IMR-90 (cell line): ENCODE data around the gene HDAC7. TPM values are rescaled to one million over a fixed set of nuclear protein-coding genes. Genes with fewer than 3 reads are reported as not detected.

Experiments used
- ATAC-seq: fragments of 200-7000 bp; cut with Tn5 transposase; 2 replicates; pipeline ENCODE4 v1.9.1; 2020; ENCODE audit warnings: low read depth, mild to moderate bottlenecking, moderate library complexity
- BruUV-seq: library from RNA; stranded (reverse); fragments of 400-500 nt; replicated peaks from 2 replicates; lab custom pipeline; 2021; lab: Mats Ljungman, UMichigan
- CTCF ChIA-PET: fragments of 300-600 bp; formaldehyde crosslinking; extraction: SDS; loops from one replicate; lab custom pipeline; 2021; ENCODE audit warnings: antibody characterized with exemption; lab: Yijun Ruan, JAX
- POLR2A ChIA-PET: fragments of 300-600 bp; sonication (Branson Sonifier 250); formaldehyde crosslinking; loops from one replicate; lab custom pipeline; 2022; ENCODE audit warnings: antibody characterized with exemption; ENCODE audit not compliant: unreplicated experiment; lab: Charles Lee
- DNase-seq: peaks from one replicate; pipeline ENCODE4 v3.0.0; 2013
- H2AFZ ChIP-seq: replicated peaks from 2 replicates; pipeline ENCODE3; 2013; ENCODE audit warnings: low read length, mild to moderate bottlenecking; ENCODE audit not compliant: poor library complexity
- H2AK5ac ChIP-seq: 2 replicates; pipeline ENCODE4 v1.6.1; 2013; ENCODE audit warnings: low read depth, low read length, inconsistent platforms
- H2AK9ac ChIP-seq: replicated peaks from 2 replicates; pipeline ENCODE3; 2013; ENCODE audit warnings: mild to moderate bottlenecking, low read depth, low read length, moderate library complexity; ENCODE audit not compliant: poor library complexity
- H2BK120ac ChIP-seq: 2 replicates; pipeline ENCODE4 v1.6.1; 2013; ENCODE audit warnings: low read depth, low read length, inconsistent platforms
- H2BK15ac ChIP-seq: 3 replicates; pipeline ENCODE4 v1.6.1; 2013; ENCODE audit warnings: low read depth, low read length, inconsistent platforms
- H2BK20ac ChIP-seq: 2 replicates; pipeline ENCODE4 v1.6.1; 2013; ENCODE audit warnings: low read depth, mild to moderate bottlenecking, inconsistent platforms, low read length, moderate library complexity
- H2BK5ac ChIP-seq: 2 replicates; pipeline ENCODE4 v1.6.1; 2013; ENCODE audit warnings: mild to moderate bottlenecking, low read depth, low read length, inconsistent platforms; ENCODE audit not compliant: poor library complexity, severe bottlenecking
- H3K14ac ChIP-seq: replicated peaks from 2 replicates; pipeline ENCODE4 v1.6.1; 2013; ENCODE audit warnings: low read depth, low read length, inconsistent platforms
- H3K18ac ChIP-seq: 2 replicates; pipeline ENCODE4 v1.6.1; 2013; ENCODE audit warnings: low read depth, low read length, control low read depth
- H3K23ac ChIP-seq: 2 replicates; pipeline ENCODE4 v1.6.1; 2013; ENCODE audit warnings: low read depth, low read length, inconsistent platforms
- H3K27ac ChIP-seq: 2 replicates; pipeline ENCODE4 v1.5.1; 2013; ENCODE audit warnings: mild to moderate bottlenecking, control low read depth, low read length; ENCODE audit not compliant: insufficient read depth
- H3K27me3 ChIP-seq: 2 replicates; pipeline ENCODE4 v1.6.1; 2013; ENCODE audit warnings: low read length; ENCODE audit not compliant: control insufficient read depth, insufficient read depth
- H3K36me3 ChIP-seq: 2 replicates; pipeline ENCODE4 v1.6.1; 2013; ENCODE audit warnings: low read length, mixed read lengths; ENCODE audit not compliant: control insufficient read depth, insufficient read depth
- H3K4ac ChIP-seq: 2 replicates; pipeline ENCODE4 v1.6.1; 2013; ENCODE audit warnings: low read depth, low read length, inconsistent platforms
- H3K4me1 ChIP-seq: 2 replicates; pipeline ENCODE4 v1.6.1; 2013; ENCODE audit warnings: low read length, mixed read lengths; ENCODE audit not compliant: control insufficient read depth, insufficient read depth
- H3K4me2 ChIP-seq: 2 replicates; pipeline ENCODE4 v1.6.1; 2013; ENCODE audit warnings: low read depth, mild to moderate bottlenecking, control low read depth, low read length, moderate library complexity
- H3K4me3 ChIP-seq: 2 replicates; pipeline ENCODE4 v1.5.1; 2013; ENCODE audit warnings: low read depth, mild to moderate bottlenecking, control low read depth, low read length, moderate library complexity; ENCODE audit not compliant: insufficient read depth
- H3K56ac ChIP-seq: 2 replicates; pipeline ENCODE4 v1.6.1; 2013; ENCODE audit warnings: low read length, inconsistent platforms; ENCODE audit not compliant: insufficient read depth; ENCODE audit errors: extremely low read depth
- H3K79me1 ChIP-seq, 2 experiments: 2 replicates each; pipeline ENCODE4 v1.6.1; 2013; ENCODE audit warnings: low read length in 2 of 2, inconsistent platforms in 1 of 2, low read depth in 1 of 2
- H3K9ac ChIP-seq: 2 replicates; pipeline ENCODE4 v1.6.1; 2013; ENCODE audit warnings: low read depth, low read length, control low read depth
- H3K9me1 ChIP-seq: 2 replicates; pipeline ENCODE4 v1.6.1; 2013; ENCODE audit warnings: low read length, inconsistent platforms; ENCODE audit not compliant: insufficient read depth
- H3K9me3 ChIP-seq: 2 replicates; pipeline ENCODE4 v1.6.1; 2013; ENCODE audit warnings: low read length; ENCODE audit not compliant: control insufficient read depth, insufficient read depth
- H4K20me1 ChIP-seq: 2 replicates; pipeline ENCODE4 v1.6.1; 2013; ENCODE audit warnings: low read length, inconsistent platforms; ENCODE audit not compliant: insufficient read depth
- H4K5ac ChIP-seq: 2 replicates; pipeline ENCODE4 v1.6.1; 2013; ENCODE audit warnings: mild to moderate bottlenecking, low read depth, low read length, control low read depth
- H4K8ac ChIP-seq, 2 experiments: 2 replicates each; pipeline ENCODE4 v1.6.1; 2013; ENCODE audit warnings: low read depth in 2 of 2, low read length in 2 of 2, control low read depth in 1 of 2, inconsistent platforms in 1 of 2
- H4K91ac ChIP-seq: 2 replicates; pipeline ENCODE4 v1.6.1; 2013; ENCODE audit warnings: low read depth, low read length, inconsistent platforms; ENCODE audit not compliant: insufficient read depth
- ELK1 ChIP-seq: fragments of 150-350 bp; IDR thresholded peaks from 2 replicates; pipeline ENCODE4 v1.6.1; 2016; ENCODE audit warnings: low read depth, mild to moderate bottlenecking, low read length, moderate library complexity, borderline replicate concordance
- MAZ ChIP-seq: IDR thresholded peaks from 2 replicates; pipeline ENCODE4 v1.6.1; 2012; ENCODE audit warnings: low read depth, mild to moderate bottlenecking, low read length, improper control_type of control experiment, moderate library complexity, borderline replicate concordance
- MXI1 ChIP-seq: IDR thresholded peaks from 2 replicates; pipeline ENCODE4 v1.6.1; 2012; ENCODE audit warnings: low read depth, mild to moderate bottlenecking, low read length, moderate library complexity, borderline replicate concordance
- NFE2L2 ChIP-seq: fragments of 150-350 bp; IDR thresholded peaks from 2 replicates; pipeline ENCODE4 v1.6.1; 2016; ENCODE audit warnings: low read depth, mild to moderate bottlenecking, low read length
- RFX5 ChIP-seq: IDR thresholded peaks from 2 replicates; pipeline ENCODE4 v1.8.0; 2012; ENCODE audit warnings: low read depth, mild to moderate bottlenecking, low read length, moderate library complexity
- USF2 ChIP-seq: fragments of 150-350 bp; IDR thresholded peaks from 2 replicates; pipeline ENCODE4 v1.6.1; 2017; ENCODE audit warnings: mild to moderate bottlenecking, antibody characterized with exemption, low read length, low read depth
- WGBS, 2 experiments: methylation state at CpG; one replicate each; pipeline versions ENCODE4 v1.1.5 to v1.1.7; 2013; ENCODE audit warnings: missing lambda C conversion rate in 2 of 2; ENCODE audit not compliant: insufficient read length in 1 of 2; ENCODE audit errors: extremely low coverage in 2 of 2; 5-methylcytosine and 5-hydroxymethylcytosine counted together
- dilution Hi-C: fragments of 300-500 bp; cut with HindIII; formaldehyde crosslinking; loops from one replicate; pipeline ENCODE4 v1.14.3; 2018; ENCODE audit warnings: low sequenced_read_pairs; ENCODE audit not compliant: unreplicated experiment
- in situ Hi-C: fragments of 300-500 bp; cut with MboI; formaldehyde crosslinking; loops from 3 replicates; pipeline ENCODE4 v1.14.3; 2019; ENCODE audit warnings: low sequenced_read_pairs, inconsistent platforms, mixed read lengths
- intact Hi-C: fragments of 100-400 bp; cut with micrococcal nuclease; formaldehyde crosslinking; loops from 2 replicates; pipeline ENCODE4 v1.10.0; 2022
- polyA plus RNA-seq, 3 experiments: library from polyadenylated mRNA; depleted of rRNA; stranded (reverse); fragments of >200 nt; gene quantifications; 2 replicates each; pipeline ENCODE4 v1.2.3, GENCODE V29; 2012; ENCODE audit warnings: low replicate concordance in 1 of 3
- total RNA-seq: library from RNA; depleted of rRNA; stranded (reverse); fragments of >200 nt; gene quantifications from 2 replicates; pipeline ENCODE4 v1.2.3, GENCODE V29; 2012

HDAC7 gene
- total and polyA plus RNA-seq, 2 of the 4 experiments (the other 2 are of a cell fraction) = 10.4 to 64.7 TPM

- ATAC-seq (no peak), DNase-seq (no peak)
- Histone ChIP-seq H4K91ac (no peak overlapping the region), H4K5ac (no peak overlapping the region), H4K8ac (no peak overlapping the region), H3K4ac (0 out of 2 replicates have a peak overlapping the region, but pooled peaks have one; percentile 8), H3K4me1 (peaks cover 16% of the 10 kb centered on the region), H2AK9ac (peak overlapping the region; percentile 79), H3K27ac (no peak overlapping the region), H2BK15ac (no peak overlapping the region), H2BK120ac (no peak overlapping the region), H2BK20ac (no peak overlapping the region), H3K4me2 (no peak overlapping the region), H2AK5ac (no peak overlapping the region), H3K9ac (no peak overlapping the region), H3K23ac (no peak overlapping the region), H3K9me1 (0 out of 2 replicates have a peak, but pooled peaks cover 5% of the 10 kb centered on the region), H3K56ac (no peak overlapping the region), H2BK5ac (no peak overlapping the region), H3K36me3 (no peaks in the 10 kb centered on the region), H4K20me1 (no peaks in the 10 kb centered on the region), H2AFZ (peak overlapping the region; percentile 76), H3K18ac (no peak overlapping the region), H3K9me3 (no peaks in the 10 kb centered on the region), H3K79me1 (no peaks in the 10 kb centered on the region), H3K14ac (no peak overlapping the region), H3K4me3 (no peak overlapping the region), H3K27me3 (peaks cover 26% of the 10 kb centered on the region)
- in situ Hi-C loops = loop anchor here (10.0 kb wide), 1 partner anchor 93 kb away; no protein-coding TSS in a partner anchor
- ChIA-PET POLR2A (no interaction called here), CTCF (interaction anchor here (1.0 to 2.2 kb wide), 7 partner anchors 11 to 97 kb away, joined by 4 to 19 read pairs (median 9); partner anchors contain the start of genes ENDOU and RAPGEF3)
- intact Hi-C loops = no loop called here
- TF ChIP-seq ELK1 (no peak), RFX5 (no peak), USF2 (no peak), MXI1 (no peak), MAZ (no peak), NFE2L2 (no peak)
- BruUV-seq = no TSS peak
- 0% methylated on average over 1 of the region's 4 CpGs; no CpG with 5 or more reads in 1 of the 2 experiments for WGBS, 2 experiments
- dilution Hi-C loops = no loop called here
Observed at GRCh38 chr12:47741340-47741703, 78.4 kb downstream of the HDAC7 start.
